K562 (cell line): ENCODE measurements around the gene PLD6.
"Not testable (repeated sequence)": the region's sequence is repeated elsewhere in the genome, so short reads cannot be mapped to it uniquely, and the experiment has no call there.

ENCODE experiments used
- CHCHD3 ChIP-seq: fragments of 250-450 bp; sonication (Bioruptor Pico); IDR thresholded peaks from 2 replicates; pipeline ENCODE4 v2.1.2; 2022; ENCODE audit warnings: mild to moderate bottlenecking
- CREB1 ChIP-seq, 2 experiments: sonication (generic) in 1 of 2; formaldehyde crosslinking in 1 of 2; IDR thresholded peaks; 2 replicates each; pipeline versions ENCODE4 v1.6.1 to v1.8.0; 2012 to 2022; ENCODE audit warnings: inconsistent platforms in 1 of 2, mild to moderate bottlenecking in 1 of 2, missing genetic modification reagents in 1 of 2, moderate library complexity in 1 of 2
- CTCF ChIP-seq, 3 experiments: IDR thresholded peaks in 2 of 3; conservative IDR thresholded peaks in 1 of 3; 2 replicates each; pipeline ENCODE4 v1.5.1; 2011 to 2012; ENCODE audit warnings: low read length in 3 of 3, mild to moderate bottlenecking in 3 of 3, control low read depth in 2 of 3, improper control_type of control experiment in 1 of 3, inconsistent platforms in 1 of 3, low read depth in 1 of 3, mixed read lengths in 1 of 3, moderate library complexity in 1 of 3; ENCODE audit not compliant: insufficient read depth in 2 of 3
- DPF2 ChIP-seq: fragments of 450-650 bp; IDR thresholded peaks from 2 replicates; pipeline ENCODE4 v1.6.1; 2016
- ELF1 ChIP-seq: fragments of 200-800 bp; sonication (Bioruptor generic); IDR thresholded peaks from 2 replicates; pipeline ENCODE4 v1.6.1; 2016; ENCODE audit warnings: missing genetic modification characterization, missing compliant biosample characterization
- EZH2 ChIP-seq: IDR thresholded peaks from 2 replicates; pipeline ENCODE4 v1.6.1; 2012; ENCODE audit warnings: low read depth, mild to moderate bottlenecking, inconsistent platforms, low read length, borderline replicate concordance
- NR2C2 ChIP-seq, 2 experiments: fragments of 200-800 bp in 1 of 2; sonication (Bioruptor generic) in 1 of 2; sonication (generic) in 1 of 2; formaldehyde crosslinking in 1 of 2; IDR thresholded peaks; 2 replicates each; pipeline versions ENCODE4 v1.6.1 to v1.8.0; 2016 to 2022; ENCODE audit warnings: mild to moderate bottlenecking in 1 of 2, missing compliant biosample characterization in 1 of 2, missing genetic modification characterization in 1 of 2, missing genetic modification reagents in 1 of 2
- PRPF4 ChIP-seq: fragments of 200-400 bp; formaldehyde crosslinking; IDR thresholded peaks from one replicate; pipeline ENCODE4 v1.6.1; 2017; ENCODE audit warnings: low read length, low read depth, mild to moderate bottlenecking; ENCODE audit not compliant: insufficient read depth, poor library complexity, severe bottlenecking
- RBM17 ChIP-seq: fragments of 200-400 bp; formaldehyde crosslinking; IDR thresholded peaks from 2 replicates; pipeline ENCODE4 v1.6.1; 2017; ENCODE audit warnings: low read depth, mild to moderate bottlenecking, low read length, borderline replicate concordance
- SOX6 ChIP-seq: fragments of 450-650 bp; IDR thresholded peaks from 2 replicates; pipeline ENCODE4 v1.6.1; 2014; ENCODE audit warnings: mild to moderate bottlenecking
- TAF1 ChIP-seq: IDR thresholded peaks from 2 replicates; pipeline ENCODE4 v1.6.1; 2011; ENCODE audit warnings: mild to moderate bottlenecking, low read length, moderate library complexity; ENCODE audit not compliant: insufficient read depth, control insufficient read depth, severe bottlenecking; ENCODE audit errors: extremely low read depth
- ZNF282 ChIP-seq: sonication (generic); formaldehyde crosslinking; IDR thresholded peaks from 2 replicates; pipeline ENCODE4 v1.8.1; 2023; ENCODE audit warnings: missing genetic modification reagents
- TF ChIP-seq, protein P1 (sequence below): sonication (generic); formaldehyde crosslinking; IDR thresholded peaks from 2 replicates; pipeline ENCODE4 v1.9.0; 2022; ENCODE audit warnings: mild to moderate bottlenecking, missing genetic modification reagents

DNA sequence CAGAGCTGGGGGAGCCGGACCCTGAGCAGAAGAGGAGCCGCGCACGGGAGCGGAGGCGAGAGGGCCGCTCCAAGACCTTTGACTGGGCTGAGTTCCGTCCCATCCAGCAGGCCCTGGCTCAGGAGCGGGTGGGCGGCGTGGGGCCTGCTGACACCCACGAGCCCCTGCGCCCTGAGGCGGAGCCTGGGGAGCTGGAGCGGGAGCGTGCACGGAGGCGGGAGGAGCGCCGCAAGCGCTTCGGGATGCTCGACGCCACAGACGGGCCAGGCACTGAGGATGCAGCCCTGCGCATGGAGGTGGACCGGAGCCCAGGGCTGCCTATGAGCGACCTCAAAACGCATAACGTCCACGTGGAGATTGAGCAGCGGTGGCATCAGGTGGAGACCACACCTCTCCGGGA is 47.6 kb downstream of the PLD6 start:
- TF ChIP-seq ELF1; DPF2; NR2C2 (CRISPR knock-in tag; IDR thresholded peaks at IDR 0.05); NR2C2 (tag; IDR thresholded peaks at IDR 0.05); CHCHD3; PRPF4; TAF1; CREB1 (IDR thresholded peaks at IDR 0.05); CREB1 (CRISPR knock-in tag; IDR thresholded peaks at IDR 0.05); CTCF (IDR thresholded peaks at IDR 0.05 in 2 of 3, conservative IDR thresholded peaks at IDR 0.05 in 1 of 3; ENCODE audit: insufficient read depth in 2 of 3, low read depth in 1 of 3, low read length in 3 of 3); RBM17; SOX6; ZNF282 (CRISPR knock-in tag); EZH2: not testable (repeated sequence)
- TF ChIP-seq, protein P1, sequence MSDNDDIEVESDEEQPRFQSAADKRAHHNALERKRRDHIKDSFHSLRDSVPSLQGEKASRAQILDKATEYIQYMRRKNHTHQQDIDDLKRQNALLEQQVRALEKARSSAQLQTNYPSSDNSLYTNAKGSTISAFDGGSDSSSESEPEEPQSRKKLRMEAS (CRISPR knock-in tag): not testable (repeated sequence)
